Vagina (tissue), 2 donors: ENCODE data around the gene PPP2R3B. TPM values are rescaled to one million over a fixed set of nuclear protein-coding genes. Genes with fewer than 3 reads are reported as not detected.

ENCODE experiments used
- DNase-seq, 2 donors: peaks; one replicate each; pipeline ENCODE4 v3.0.0-alpha.2; 2017; ENCODE audit errors: extremely low spot score in 2 of 2
- H3K27ac ChIP-seq: fragments of 200-600 bp; sonication (generic); one replicate; pipeline ENCODE4 v1.5.1; 2019
- H3K27me3 ChIP-seq: fragments of 200-600 bp; sonication (generic); one replicate; pipeline ENCODE4 v1.5.1; 2019
- H3K36me3 ChIP-seq, 2 donors: fragments of 200-600 bp; sonication (generic); one replicate each; pipeline ENCODE4 v1.5.1; 2017 to 2019
- H3K4me1 ChIP-seq: fragments of 200-600 bp; sonication (generic); one replicate; pipeline ENCODE4 v1.5.1; 2019
- H3K4me3 ChIP-seq, 2 donors: fragments of 200-600 bp; sonication (generic); 1 replicate in 1 of 2; 2 replicates in 1 of 2; pipeline ENCODE4 v1.5.1; 2016 to 2019
- H3K9me3 ChIP-seq: fragments of 200-600 bp; sonication (generic); one replicate; pipeline ENCODE4 v1.5.1; 2019
- CTCF ChIP-seq, 3 experiments: fragments of 450-650 bp in 2 of 3; fragments of 200-600 bp in 1 of 3; sonication (generic) in 1 of 3; IDR thresholded peaks; one replicate each; pipeline ENCODE4 v1.5.1; 2017 to 2019; ENCODE audit warnings: antibody characterized with exemption in 3 of 3, mild to moderate bottlenecking in 2 of 3, moderate library complexity in 2 of 3
- POLR2A ChIP-seq, 2 donors: fragments of 450-650 bp; IDR thresholded peaks; one replicate each; pipeline ENCODE4 v1.6.1; 2017; ENCODE audit warnings: antibody characterized with exemption in 2 of 2, mild to moderate bottlenecking in 2 of 2, moderate library complexity in 2 of 2
- POLR2AphosphoS5 ChIP-seq, 2 donors: sonication (generic); formaldehyde crosslinking; IDR thresholded peaks; one replicate each; pipeline ENCODE4 v1.9.0; 2017; ENCODE audit warnings: antibody characterized with exemption in 2 of 2, mild to moderate bottlenecking in 2 of 2, low read depth in 1 of 2; ENCODE audit not compliant: insufficient read depth in 1 of 2
- intact Hi-C: fragments of 100-400 bp; cut with DNase I; formaldehyde crosslinking; loops from one replicate; pipeline ENCODE4 v1.15.1; 2023
- total RNA-seq: library from RNA; depleted of rRNA; stranded (reverse); fragments of >200 nt; gene quantifications from one replicate; pipeline ENCODE4 v1.2.3, GENCODE V29; 2016

The PPP2R3B gene
- total RNA-seq, 1 donor from 2014 or later = 28.5 TPM

GRCh38 chrX:319579-320125, 67.1 kb downstream of the PPP2R3B start:
- Histone ChIP-seq H3K9me3 (no peaks in the 10 kb centered on the region), H3K36me3 (peaks cover 0 to 7% of the 10 kb centered on the region in 2 donors), H3K27me3 (no peaks in the 10 kb centered on the region), H3K4me3 (peak overlapping the region; percentile 96 to 99), H3K27ac (peak overlapping the region; percentile 93), H3K4me1 (peaks cover 15% of the 10 kb centered on the region)
- intact Hi-C loops = loop anchor here (2.0 kb wide), 1 partner anchor 67 kb away; the partner anchor contains the start of gene PPP2R3B
- no peak for DNase-seq
- TF ChIP-seq POLR2AphosphoS5 (IDR thresholded peaks at IDR 0.05; ENCODE audit: insufficient read depth in 1 of 2, low read depth in 1 of 2) (no peak), POLR2A (IDR thresholded peaks at IDR 0.05) (no peak), CTCF (IDR thresholded peaks at IDR 0.05) (no peak)

- DNase-seq = peak; percentile 99 to 100
- intact Hi-C loops = loop anchor here (2.0 kb wide), 1 partner anchor 68 kb away; the partner anchor contains the start of gene PPP2R3B
- no peaks in the 10 kb centered on the region for H3K27me3 ChIP-seq
- peak within 1 kb of the TSS; percentile 97 for H3K27ac ChIP-seq
- H3K4me3 ChIP-seq = peak within 1 kb of the TSS; percentile 96 to 99
- H3K4me1 ChIP-seq = peaks cover 15% of the 10 kb centered on the region
- peaks cover 0 to 10% of the 10 kb centered on the region in 2 donors for H3K36me3 ChIP-seq
- TF ChIP-seq POLR2AphosphoS5 (IDR thresholded peaks at IDR 0.05; ENCODE audit: insufficient read depth in 1 of 2, low read depth in 1 of 2) = peak; percentile 74 to 90
- TF ChIP-seq POLR2A (IDR thresholded peaks at IDR 0.05) = peak in 1 of 2 donors; percentile 67
- TF ChIP-seq CTCF (IDR thresholded peaks at IDR 0.05) = peak in 1 of 3 experiments; percentile 12
- no peaks in the 10 kb centered on the region for H3K9me3 ChIP-seq
Measured at GRCh38 chrX:318739-319578, 67.7 kb downstream of the PPP2R3B start, which contains the start of gene GTPBP6. TSS of gene GTPBP6 (minus strand) at chrX:318796. CDS start at chrX:318787, 9 bp downstream.

GRCh38 chrX:318068-318738, 68.5 kb downstream of the PPP2R3B start:
- no peaks in the 10 kb centered on the region for H3K9me3 ChIP-seq
- H3K4me1 ChIP-seq = peaks cover 15% of the 10 kb centered on the region
- peaks cover 0 to 16% of the 10 kb centered on the region in 2 donors for H3K36me3 ChIP-seq
- peak overlapping the region; percentile 96 to 99 for H3K4me3 ChIP-seq
- intact Hi-C loops = loop anchor here (2.0 kb wide), 1 partner anchor 69 kb away; the partner anchor contains the start of gene PPP2R3B
- H3K27ac ChIP-seq = peak overlapping the region; percentile 97
- no peaks in the 10 kb centered on the region for H3K27me3 ChIP-seq
- TF ChIP-seq POLR2A (IDR thresholded peaks at IDR 0.05) (peak in 1 of 2 donors; percentile 37), POLR2AphosphoS5 (IDR thresholded peaks at IDR 0.05; ENCODE audit: insufficient read depth in 1 of 2, low read depth in 1 of 2) (peak in 1 of 2 donors; percentile 61), CTCF (IDR thresholded peaks at IDR 0.05) (no peak)
- peak in 1 of 2 donors; percentile 99 for DNase-seq

GRCh38 chrX:317424-318067, 69.2 kb downstream of the PPP2R3B start:
- H3K4me3 ChIP-seq = peak overlapping the region; percentile 96 to 99
- peak overlapping the region; percentile 97 for H3K27ac ChIP-seq
- H3K4me1 ChIP-seq = peaks cover 15% of the 10 kb centered on the region
- no peak for DNase-seq
- no peaks in the 10 kb centered on the region for H3K9me3 ChIP-seq
- TF ChIP-seq CTCF (IDR thresholded peaks at IDR 0.05) (no peak), POLR2AphosphoS5 (IDR thresholded peaks at IDR 0.05; ENCODE audit: insufficient read depth in 1 of 2, low read depth in 1 of 2) (no peak), POLR2A (IDR thresholded peaks at IDR 0.05) (no peak)
- H3K36me3 ChIP-seq = peaks cover 0 to 23% of the 10 kb centered on the region in 2 donors
- H3K27me3 ChIP-seq = no peaks in the 10 kb centered on the region
- intact Hi-C loops = loop anchor here (2.0 kb wide), 1 partner anchor 69 kb away; the partner anchor contains the start of gene PPP2R3B
